Stimulated activated CD4-positive, alpha-beta T cell treated with anti-CD3 and anti-CD28 coated beads, Interleukin-4, amount 100 ng/mL, for 24 hours (primary cell): Measurements from ENCODE around the gene DNM2.
"Not testable (repeated sequence)": the region's sequence is repeated elsewhere in the genome, so short reads cannot be mapped to it uniquely, and the experiment has no call there.

Experiments
- DNase-seq: peaks from one replicate; pipeline ENCODE4 v3.0.0-alpha.2; 2020

Gene DNM2

GRCh38 chr19:10818301-10819123 lies 100.6 kb downstream of the DNM2 start:
- DNase-seq: no peak

DNA sequence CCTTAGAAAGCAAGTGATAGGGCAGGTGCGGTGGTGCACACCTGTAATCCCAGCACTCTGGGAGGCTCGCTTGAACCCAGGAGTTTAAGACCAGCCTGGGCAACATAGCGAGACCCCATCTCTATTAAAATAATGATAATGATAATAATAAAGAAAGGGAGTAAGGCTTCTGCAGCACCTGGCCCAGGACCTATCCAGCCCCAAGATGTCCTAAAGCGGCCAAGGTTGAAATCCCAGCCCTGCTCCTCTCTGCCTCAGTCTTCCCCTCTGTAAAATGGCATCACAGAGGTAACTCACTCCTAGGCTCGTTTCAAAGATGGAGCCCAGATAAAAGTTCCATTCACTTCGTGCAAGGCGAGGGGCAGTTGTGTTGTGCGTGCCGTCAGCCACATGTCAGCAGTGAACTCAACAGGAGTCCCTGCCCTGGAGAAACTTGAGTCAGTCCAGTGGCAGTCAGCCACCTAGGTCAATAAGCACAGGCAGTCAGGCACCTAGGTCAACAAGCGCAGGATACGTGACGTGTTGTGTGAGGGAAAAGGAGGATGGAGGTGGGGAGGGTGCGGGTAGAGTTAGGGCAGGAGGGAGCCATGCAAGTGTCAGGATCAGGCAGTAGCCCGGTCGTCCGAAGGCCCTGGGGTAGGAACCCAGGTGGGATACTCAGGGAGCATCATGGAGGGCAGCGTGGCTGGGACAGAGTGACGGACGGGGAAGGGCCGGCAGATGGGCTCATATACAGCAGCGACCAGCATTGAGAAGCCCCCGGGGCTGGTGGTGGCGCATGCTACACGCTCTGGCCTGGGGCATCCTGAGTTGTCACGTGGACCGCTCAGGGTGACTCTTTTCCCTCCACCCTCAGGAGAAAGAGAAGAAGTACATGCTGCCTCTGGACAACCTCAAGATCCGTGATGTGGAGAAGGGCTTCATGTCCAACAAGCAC lies 101.5 kb downstream of the DNM2 start:
- DNase-seq: no peak

DNA sequence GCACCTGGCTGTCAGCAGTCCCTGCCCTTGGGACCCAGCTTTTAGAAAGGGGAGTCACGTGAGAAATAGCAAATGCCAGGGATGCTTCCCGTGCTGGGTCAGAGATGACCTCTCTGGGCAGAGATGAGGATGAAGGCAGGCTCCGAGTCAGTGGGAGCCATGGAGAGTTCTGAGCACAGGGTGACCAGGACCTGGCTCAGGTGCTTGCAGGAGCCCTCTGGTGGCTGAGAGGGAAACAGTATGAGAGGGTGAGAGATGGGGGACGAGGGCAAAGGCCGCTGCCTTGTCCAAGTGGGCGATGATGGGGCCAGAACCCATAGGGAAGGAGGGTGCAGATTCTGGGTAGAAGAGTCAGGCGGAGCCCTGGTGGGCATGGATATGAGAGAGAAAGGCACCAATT lies 102.3 kb downstream of the DNM2 start:
- DNase-seq: no peak

DNA sequence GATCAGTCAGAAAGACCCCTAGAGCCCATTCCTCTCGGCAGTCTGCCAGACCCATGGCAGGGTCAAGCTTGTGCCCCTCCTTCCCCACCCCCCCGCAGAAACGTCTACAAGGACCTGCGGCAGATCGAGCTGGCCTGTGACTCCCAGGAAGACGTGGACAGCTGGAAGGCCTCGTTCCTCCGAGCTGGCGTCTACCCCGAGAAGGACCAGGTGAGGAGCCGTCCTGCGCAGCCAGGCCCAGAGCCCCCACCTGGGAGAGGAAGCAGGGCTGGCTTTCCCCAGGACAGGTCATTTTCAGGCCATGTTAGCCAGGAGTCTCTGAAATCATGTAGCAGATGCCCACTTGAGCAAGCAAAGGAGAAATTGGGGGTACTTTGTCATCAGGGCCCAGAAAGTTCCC lies 105.8 kb downstream of the DNM2 start:
- DNase-seq: no peak

DNA sequence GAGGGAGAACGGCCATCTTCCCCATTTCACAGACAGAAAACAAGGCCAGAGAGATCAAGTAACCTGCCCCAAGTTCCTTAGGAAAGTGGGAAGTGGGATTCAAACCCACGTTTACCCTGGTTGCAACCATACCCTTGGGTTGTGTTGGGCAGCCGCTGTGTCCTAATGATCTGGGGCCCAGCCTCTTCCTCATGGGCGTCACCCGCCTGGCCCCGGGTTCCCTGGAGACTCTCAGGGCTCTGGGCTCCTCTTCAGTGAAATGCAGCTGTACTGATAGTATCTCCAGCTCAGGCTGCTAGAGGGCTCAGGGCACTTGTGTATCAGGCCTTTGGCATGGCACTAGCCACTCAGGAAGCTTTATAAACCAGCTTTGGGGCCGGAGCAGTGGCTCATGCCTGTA lies 108.4 kb downstream of the DNM2 start:
- no peak for DNase-seq

DNA sequence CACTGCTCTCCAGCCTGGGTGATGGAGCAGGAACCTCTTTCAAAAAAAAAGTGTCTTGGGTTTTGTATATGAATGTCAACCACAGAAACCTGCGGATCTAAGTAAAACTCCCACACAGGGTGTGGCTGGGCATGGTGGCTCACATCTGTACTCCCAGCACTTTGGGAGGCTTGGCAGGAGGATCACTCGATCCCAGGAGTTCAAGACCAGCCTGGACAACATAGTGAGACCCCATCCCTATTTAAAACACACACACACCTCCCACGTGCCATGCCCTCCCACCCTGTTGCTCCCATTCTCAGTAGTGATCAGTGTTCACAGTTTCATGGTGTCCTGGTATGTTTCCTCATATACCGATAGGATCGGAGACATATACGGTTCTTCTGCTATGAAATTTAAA lies 109.0 kb downstream of the DNM2 start:
- no peak for DNase-seq

- no peak for DNase-seq
These were observed 111.3 kb downstream of the DNM2 start for GRCh38 chr19:10828981-10829821.

DNA sequence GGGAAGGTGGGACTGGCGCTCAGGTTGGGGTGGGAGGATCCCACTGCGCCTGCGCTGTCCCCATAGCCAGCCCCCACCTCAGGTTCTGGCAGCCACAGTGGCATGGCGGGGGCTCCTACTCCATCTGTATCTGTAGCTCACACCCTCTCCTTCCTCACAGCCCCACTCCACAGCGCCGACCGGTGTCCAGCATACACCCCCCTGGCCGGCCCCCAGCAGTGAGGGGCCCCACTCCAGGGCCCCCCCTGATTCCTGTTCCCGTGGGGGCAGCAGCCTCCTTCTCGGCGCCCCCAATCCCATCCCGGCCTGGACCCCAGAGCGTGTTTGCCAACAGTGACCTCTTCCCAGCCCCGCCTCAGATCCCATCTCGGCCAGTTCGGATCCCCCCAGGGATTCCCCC lies 112.1 kb downstream of the DNM2 start:
- no peak for DNase-seq

- no peak for DNase-seq
These were observed 112.5 kb downstream of the DNM2 start for GRCh38 chr19:10830370-10830769.

DNA sequence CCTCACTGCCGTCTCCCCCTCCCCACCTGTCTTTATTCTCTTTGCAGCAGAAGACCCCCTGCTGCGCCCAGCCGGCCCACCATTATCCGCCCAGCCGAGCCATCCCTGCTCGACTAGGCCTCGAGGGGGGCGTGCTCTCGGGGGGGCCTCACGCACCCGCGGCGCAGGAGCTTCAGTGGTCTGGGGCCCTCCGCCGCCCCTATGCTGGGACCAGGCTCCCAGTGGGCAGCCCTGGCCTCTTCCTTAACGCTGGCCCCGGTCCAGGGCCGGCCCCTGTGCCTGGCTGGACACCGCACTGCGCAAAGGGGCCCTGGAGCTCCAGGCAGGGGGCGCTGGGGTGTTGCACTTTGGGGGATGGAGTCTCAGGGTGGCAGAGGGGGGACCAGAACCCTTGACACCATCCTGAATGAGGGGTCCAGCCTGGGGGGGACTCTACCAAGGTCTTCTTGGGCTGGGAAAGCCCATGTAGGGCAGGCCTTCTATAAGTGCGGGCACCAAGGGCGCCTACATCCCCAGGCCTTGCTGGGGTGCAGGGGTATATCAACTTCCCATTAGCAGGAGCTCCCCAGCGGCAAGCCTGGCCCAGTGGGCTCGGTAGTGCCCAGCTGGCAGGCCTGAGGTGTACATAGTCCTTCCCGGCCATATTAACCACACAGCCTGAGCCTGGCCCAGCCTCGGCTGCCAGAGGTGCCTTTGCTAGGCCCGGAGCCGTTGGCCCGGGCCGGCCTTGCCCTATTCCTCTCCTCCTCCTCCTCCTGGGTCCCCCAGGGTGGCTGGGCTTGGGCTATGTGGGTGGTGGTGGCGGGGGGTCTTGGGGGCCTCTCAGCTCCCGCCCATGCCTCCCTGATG lies 113.3 kb downstream of the DNM2 start:
- DNase-seq: no peak

DNA sequence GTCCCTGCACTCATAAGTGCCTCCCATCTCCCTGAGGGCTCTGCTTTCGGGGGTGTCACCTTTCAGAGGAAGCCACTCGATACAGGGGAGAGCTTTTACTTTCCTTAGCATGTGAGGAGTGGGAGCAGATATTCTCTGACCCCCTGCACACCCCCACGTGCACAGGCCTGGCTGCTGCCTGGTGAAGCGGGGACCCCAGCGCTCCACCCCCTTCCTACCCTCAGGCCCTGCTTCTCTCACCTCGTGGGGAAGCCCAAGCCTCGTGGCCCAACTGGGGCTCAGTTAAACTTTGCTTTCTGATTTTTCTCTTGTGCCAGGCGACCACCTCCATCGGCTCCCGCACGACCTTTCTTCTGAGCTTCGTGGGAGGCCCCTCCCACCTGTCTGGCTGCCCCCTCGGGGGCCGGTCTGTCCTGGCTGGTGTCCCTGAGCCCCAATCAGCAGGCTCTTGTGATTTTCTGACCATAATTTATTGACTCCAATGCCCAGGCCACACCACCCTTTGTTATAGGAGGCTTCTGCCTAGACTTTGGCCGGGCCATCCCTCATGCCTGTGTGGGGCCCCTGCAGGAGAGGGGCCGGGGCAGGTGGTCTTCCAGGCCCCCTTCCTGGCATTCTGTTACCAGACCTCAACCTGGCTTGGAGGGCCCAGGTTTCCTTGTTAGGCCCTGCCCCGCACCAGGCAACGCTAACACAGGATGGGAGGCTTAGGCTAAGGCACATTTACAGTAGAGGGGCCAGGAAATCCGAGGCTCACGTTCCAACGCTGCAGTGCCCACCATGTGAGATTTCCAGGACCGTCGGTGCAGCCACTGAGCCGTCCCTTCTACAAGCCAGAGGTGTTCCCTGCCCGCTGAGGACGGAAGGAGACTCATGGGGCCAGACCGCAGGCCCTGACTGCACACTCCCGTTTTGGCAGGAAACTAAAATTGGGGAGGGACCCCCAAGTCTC lies 114.4 kb downstream of the DNM2 start:
- no peak for DNase-seq

DNA sequence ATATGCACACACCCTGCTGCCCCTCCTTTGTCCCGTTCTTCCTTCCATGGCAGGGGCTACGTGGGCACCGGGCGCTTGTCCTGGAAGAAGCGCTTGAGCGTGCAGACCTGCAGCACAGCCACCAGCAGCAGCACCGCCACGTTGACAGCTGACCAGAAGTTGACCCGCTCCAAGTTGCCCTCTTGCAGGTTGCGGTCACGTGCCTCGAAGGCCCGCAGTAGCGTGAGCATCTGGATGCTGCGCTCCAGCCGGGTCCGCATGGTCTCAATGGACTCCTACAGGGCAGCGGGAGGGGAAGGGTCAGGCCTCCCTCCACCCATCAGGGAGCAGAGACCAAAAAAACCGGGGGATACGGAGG lies 115.0 kb downstream of the DNM2 start:
- no peak for DNase-seq

- DNase-seq: no peak
These were observed 117.3 kb downstream of the DNM2 start for GRCh38 chr19:10835089-10835753.

GRCh38 chr19:10835754-10836478 lies 118.0 kb downstream of the DNM2 start, which contains the start of gene TMED1:
Gene TMED1 (minus strand): TSS chr19:10836212. CDS start chr19:10836191, 21 bp downstream.
- DNase-seq: peak; percentile 97

DNA sequence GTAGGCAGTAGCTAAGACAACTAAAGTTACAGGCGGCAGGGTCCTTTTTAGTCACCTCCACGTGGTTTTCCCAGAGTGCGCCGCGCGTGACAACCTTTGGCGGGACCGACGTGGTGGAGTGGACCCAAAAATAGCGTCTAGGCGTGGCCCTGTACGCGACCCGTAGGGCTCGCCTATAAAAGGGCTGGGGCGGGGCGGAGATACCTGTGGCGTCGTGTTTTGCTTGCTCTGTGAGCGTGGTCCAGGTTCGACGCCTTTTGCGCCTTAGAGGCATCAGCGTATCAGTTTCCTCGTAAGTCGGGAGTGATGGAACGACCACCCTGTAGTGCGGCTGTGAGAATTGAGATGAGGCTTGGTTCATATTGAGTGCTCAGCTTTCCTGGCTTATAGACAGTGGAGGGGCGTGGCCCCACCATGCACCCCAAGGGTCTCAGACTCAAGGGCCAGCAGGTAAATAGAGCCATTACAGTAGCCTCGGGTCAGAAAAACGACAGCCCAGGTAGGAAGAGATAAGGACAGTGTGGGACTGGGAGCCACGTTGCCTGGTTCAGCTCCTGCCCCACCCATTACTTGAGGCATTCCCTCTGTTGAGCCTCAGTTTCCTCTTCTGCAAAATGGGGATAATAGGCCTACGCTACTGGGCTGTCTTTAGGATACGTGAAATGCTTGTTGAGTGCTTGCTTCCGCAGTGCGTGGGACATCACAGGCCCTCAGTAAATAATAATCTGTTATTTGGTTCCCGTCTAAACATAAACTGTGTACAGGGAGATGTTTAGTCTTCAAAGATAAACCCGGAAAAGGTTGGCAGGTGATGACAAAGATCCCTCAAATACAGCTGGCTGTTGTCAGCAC lies 118.8 kb downstream of the DNM2 start:
- DNase-seq: peak; percentile 86

- not testable (repeated sequence) for DNase-seq
These were observed 119.8 kb downstream of the DNM2 start for GRCh38 chr19:10837649-10838048.

- no peak for DNase-seq
These were observed 120.5 kb downstream of the DNM2 start for GRCh38 chr19:10838377-10838776.
